Measurements from ENCODE around the gene FAM161A.

DNA sequence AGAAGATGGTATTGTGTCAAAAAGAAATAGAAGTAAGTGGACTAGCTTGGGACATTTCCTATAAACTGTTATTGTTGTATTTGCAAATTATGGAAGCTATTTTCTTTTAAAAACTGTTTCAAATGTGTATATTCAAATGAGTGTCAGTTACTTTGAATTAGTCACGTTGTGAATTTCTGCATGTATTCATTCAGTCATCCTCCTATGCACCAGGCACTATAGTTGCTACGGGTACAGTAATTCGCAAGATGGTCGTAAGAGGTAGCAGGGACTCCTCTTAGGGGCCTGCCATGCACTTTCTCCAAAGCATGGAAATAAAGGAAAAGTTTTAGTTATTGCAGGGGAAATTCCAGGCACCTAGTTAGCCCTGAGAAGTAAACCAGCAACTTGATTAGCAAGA, 51.3 kb downstream of the FAM161A start:
- TF ChIP-seq, protein P1, sequence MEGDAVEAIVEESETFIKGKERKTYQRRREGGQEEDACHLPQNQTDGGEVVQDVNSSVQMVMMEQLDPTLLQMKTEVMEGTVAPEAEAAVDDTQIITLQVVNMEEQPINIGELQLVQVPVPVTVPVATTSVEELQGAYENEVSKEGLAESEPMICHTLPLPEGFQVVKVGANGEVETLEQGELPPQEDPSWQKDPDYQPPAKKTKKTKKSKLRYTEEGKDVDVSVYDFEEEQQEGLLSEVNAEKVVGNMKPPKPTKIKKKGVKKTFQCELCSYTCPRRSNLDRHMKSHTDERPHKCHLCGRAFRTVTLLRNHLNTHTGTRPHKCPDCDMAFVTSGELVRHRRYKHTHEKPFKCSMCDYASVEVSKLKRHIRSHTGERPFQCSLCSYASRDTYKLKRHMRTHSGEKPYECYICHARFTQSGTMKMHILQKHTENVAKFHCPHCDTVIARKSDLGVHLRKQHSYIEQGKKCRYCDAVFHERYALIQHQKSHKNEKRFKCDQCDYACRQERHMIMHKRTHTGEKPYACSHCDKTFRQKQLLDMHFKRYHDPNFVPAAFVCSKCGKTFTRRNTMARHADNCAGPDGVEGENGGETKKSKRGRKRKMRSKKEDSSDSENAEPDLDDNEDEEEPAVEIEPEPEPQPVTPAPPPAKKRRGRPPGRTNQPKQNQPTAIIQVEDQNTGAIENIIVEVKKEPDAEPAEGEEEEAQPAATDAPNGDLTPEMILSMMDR (IDR thresholded peaks at IDR 0.05): no peak
- TF ChIP-seq POLR2A (IDR thresholded peaks at IDR 0.05): no peak

All from testis (tissue), 2 donors.